ENCODE measurements around the gene SPATA46.

Gene SPATA46

GRCh38 chr1:162391790-162392563 is 15.3 kb upstream of the SPATA46 start:
- DNase-seq (ENCODE audit: low read depth) = peak; percentile 68

GRCh38 chr1:162390396-162391185 is 13.9 kb upstream of the SPATA46 start:
- DNase-seq (ENCODE audit: low read depth) = no peak

- no peak for DNase-seq (ENCODE audit: low read depth)
These were observed 13.3 kb upstream of the SPATA46 start for GRCh38 chr1:162389971-162390370.

GRCh38 chr1:162389021-162389818 is 12.6 kb upstream of the SPATA46 start:
- peak; percentile 54 for DNase-seq (ENCODE audit: low read depth)

GRCh38 chr1:162388615-162389014 is 12.0 kb upstream of the SPATA46 start:
- DNase-seq (ENCODE audit: low read depth) = no peak

- no peak for DNase-seq (ENCODE audit: low read depth)
These were observed 11.5 kb upstream of the SPATA46 start for GRCh38 chr1:162388083-162388594.

GRCh38 chr1:162387226-162388082 is 10.8 kb upstream of the SPATA46 start:
- no peak for DNase-seq (ENCODE audit: low read depth)

- DNase-seq (ENCODE audit: low read depth) = no peak
These were observed 9.9 kb upstream of the SPATA46 start for GRCh38 chr1:162386292-162387225.

- no peak for DNase-seq (ENCODE audit: low read depth)
These were observed 9.0 kb upstream of the SPATA46 start for GRCh38 chr1:162385702-162386101.

- DNase-seq (ENCODE audit: low read depth) = no peak
These were observed 8.6 kb upstream of the SPATA46 start for GRCh38 chr1:162385280-162385623.

- DNase-seq (ENCODE audit: low read depth) = no peak
These were observed 8.1 kb upstream of the SPATA46 start for GRCh38 chr1:162384601-162385279.

GRCh38 chr1:162384116-162384515 is 7.5 kb upstream of the SPATA46 start:
- DNase-seq (ENCODE audit: low read depth) = no peak

GRCh38 chr1:162383516-162383915 is 6.9 kb upstream of the SPATA46 start:
- no peak for DNase-seq (ENCODE audit: low read depth)

- DNase-seq (ENCODE audit: low read depth) = no peak
These were observed 6.4 kb upstream of the SPATA46 start for GRCh38 chr1:162383091-162383490.

GRCh38 chr1:162381941-162382750 is 5.5 kb upstream of the SPATA46 start:
- DNase-seq (ENCODE audit: low read depth) = no peak

- DNase-seq (ENCODE audit: low read depth) = peak; percentile 58
These were observed 4.7 kb upstream of the SPATA46 start, which contains the start of gene C1orf226 for GRCh38 chr1:162381383-162381782. Gene C1orf226 (plus strand): TSS chr1:162381728. CDS start chr1:162381902, 174 bp downstream.

- no peak for DNase-seq (ENCODE audit: low read depth)
These were observed 3.6 kb upstream of the SPATA46 start for GRCh38 chr1:162380061-162380846.

- no peak for DNase-seq (ENCODE audit: low read depth)
These were observed 1.2 kb downstream of the SPATA46 start for GRCh38 chr1:162375463-162375862.

Measured in ELR (cell line).